ENCODE data around the gene CCR4. TPM values are rescaled to one million over a fixed set of nuclear protein-coding genes. Genes with fewer than 3 reads are reported as not detected.
A peak's percentile ranks its signal among the peaks of the same experiment; 100 is the strongest.
"Not testable (repeated sequence)": the region's sequence is repeated elsewhere in the genome, so short reads cannot be mapped to it uniquely, and the experiment has no call there.

CCR4 gene
- total and polyA plus RNA-seq, 2 of the 8 experiments (the other 6 are each of a cell fraction or from before 2014, with no cell fraction given), result 0.11 to 0.15 TPM

DNA sequence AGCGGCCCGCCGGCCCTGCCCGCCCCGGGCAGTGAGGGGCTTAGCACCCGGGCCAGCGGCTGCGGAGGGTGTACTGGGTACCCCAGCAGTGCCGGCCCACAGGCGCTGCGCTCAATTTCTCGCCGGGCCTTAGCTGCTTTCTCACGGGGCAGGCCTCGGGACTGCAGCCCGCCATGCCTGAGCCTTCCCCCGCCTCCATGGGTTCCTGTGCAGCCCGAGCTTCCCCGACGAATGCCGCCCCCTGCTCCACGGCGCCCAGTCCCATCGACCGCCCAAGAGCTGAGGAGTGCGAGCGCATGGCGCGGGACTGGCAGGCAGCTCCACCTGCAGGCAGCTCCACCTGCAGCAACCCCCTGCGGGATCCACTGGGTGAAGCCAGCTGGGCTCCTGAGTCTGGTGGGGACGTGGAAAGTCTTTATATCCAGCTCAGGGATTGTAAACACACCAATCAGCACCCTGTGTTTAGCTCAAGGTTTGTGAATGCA lies 48.5 kb upstream of the CCR4 start:
- not testable (repeated sequence) for H2AFZ ChIP-seq (ENCODE audit: low read length); H2BK15ac ChIP-seq (ENCODE audit: low read length); H3K9me3 ChIP-seq (ENCODE audit: insufficient read depth in 2 of 2, low read depth in 1 of 2, low read length in 1 of 2); FAIRE-seq; H3K56ac ChIP-seq (replicated peaks; ENCODE audit: insufficient read length, low read depth, low read length); H3K18ac ChIP-seq (ENCODE audit: extremely low read depth, low read length); H3K36me3 ChIP-seq (ENCODE audit: control insufficient read depth in 2 of 4, insufficient read depth in 4 of 4, low read length in 3 of 4); H2BK5ac ChIP-seq (ENCODE audit: low read depth, low read length); H3K9ac ChIP-seq (replicated peaks in 1 of 4; ENCODE audit: extremely low read depth in 1 of 4, low read depth in 3 of 4, low read length in 3 of 4); H3K79me2 ChIP-seq (ENCODE audit: control insufficient read depth in 1 of 2, insufficient read depth in 2 of 2, low read length in 2 of 2); H3K4me1 ChIP-seq (replicated peaks in 1 of 4; ENCODE audit: control insufficient read depth in 3 of 4, insufficient read depth in 4 of 4, low read length in 3 of 4); H3K27ac ChIP-seq (ENCODE audit: low read depth, low read length); H3K27me3 ChIP-seq (replicated peaks in 1 of 4; ENCODE audit: control insufficient read depth in 3 of 4, extremely low read depth in 1 of 4, insufficient read depth in 3 of 4, low read length in 3 of 4); H3K23me2 ChIP-seq (ENCODE audit: low read depth, low read length); H3K4ac ChIP-seq (replicated peaks; ENCODE audit: insufficient read length, low read depth, low read length); H3K79me1 ChIP-seq (ENCODE audit: low read depth, low read length); H2BK120ac ChIP-seq (replicated peaks; ENCODE audit: low read depth, low read length); H3K14ac ChIP-seq (ENCODE audit: insufficient read length); H4K8ac ChIP-seq (ENCODE audit: extremely low read depth, insufficient read depth, low read length); H4K5ac ChIP-seq (ENCODE audit: insufficient read length, low read depth, low read length); H2BK12ac ChIP-seq (ENCODE audit: low read depth, low read length); H2BK20ac ChIP-seq (ENCODE audit: low read length); H3K23ac ChIP-seq (ENCODE audit: insufficient read length); H2AK5ac ChIP-seq (ENCODE audit: low read depth, low read length); H4K91ac ChIP-seq (replicated peaks; ENCODE audit: insufficient read length, low read length)
- ChIA-PET POLR2A (ENCODE audit: partially characterized antibody) (interaction anchor here (0.7 to 2.4 kb wide), 16 partner anchors 14 to 123 kb away, joined by 3 to 9 read pairs (median 4); no protein-coding TSS in a partner anchor), CTCF (ENCODE audit: partially characterized antibody) (interaction anchor here (0.6 to 2.9 kb wide), 36 partner anchors 9 to 685 kb away, joined by 3 to 18 read pairs (median 4); no protein-coding TSS in a partner anchor)
- Histone ChIP-seq H3K4me3 (ENCODE audit: extremely low read depth in 1 of 4, insufficient read depth in 2 of 4, low read depth in 3 of 4, low read length in 4 of 4) (peak overlapping the region in 3 of 4 experiments; percentile 5 to 40 (median 31); a peak in 4 of 8 replicates), H4K20me1 (replicated peaks in 1 of 2; ENCODE audit: control insufficient read depth in 1 of 2, insufficient read depth in 2 of 2, low read length in 2 of 2) (peaks cover 9 to 18% of the 10 kb centered on the region in 2 experiments), H3K4me2 (ENCODE audit: insufficient read depth in 1 of 2, low read depth in 2 of 2, low read length in 2 of 2) (peak overlapping the region; percentile 40 to 58; a peak in 3 of 4 replicates)
- peak; percentile 43 to 90 for DNase-seq (ENCODE audit: low read depth in 1 of 2, low spot score in 2 of 2)
- WGBS, 2 experiments (ENCODE audit: extremely low coverage in 1 of 2, insufficient coverage in 1 of 2, insufficient read length in 1 of 2, insufficient replicate concordance in 2 of 2, low coverage in 1 of 2, low lambda C conversion rate in 2 of 2, missing lambda C conversion rate in 1 of 2), result 5% methylated on average over 26 of the region's 31 CpGs; no CpG with 5 or more reads in 1 of the 2 experiments
- TF ChIP-seq, protein P1, sequence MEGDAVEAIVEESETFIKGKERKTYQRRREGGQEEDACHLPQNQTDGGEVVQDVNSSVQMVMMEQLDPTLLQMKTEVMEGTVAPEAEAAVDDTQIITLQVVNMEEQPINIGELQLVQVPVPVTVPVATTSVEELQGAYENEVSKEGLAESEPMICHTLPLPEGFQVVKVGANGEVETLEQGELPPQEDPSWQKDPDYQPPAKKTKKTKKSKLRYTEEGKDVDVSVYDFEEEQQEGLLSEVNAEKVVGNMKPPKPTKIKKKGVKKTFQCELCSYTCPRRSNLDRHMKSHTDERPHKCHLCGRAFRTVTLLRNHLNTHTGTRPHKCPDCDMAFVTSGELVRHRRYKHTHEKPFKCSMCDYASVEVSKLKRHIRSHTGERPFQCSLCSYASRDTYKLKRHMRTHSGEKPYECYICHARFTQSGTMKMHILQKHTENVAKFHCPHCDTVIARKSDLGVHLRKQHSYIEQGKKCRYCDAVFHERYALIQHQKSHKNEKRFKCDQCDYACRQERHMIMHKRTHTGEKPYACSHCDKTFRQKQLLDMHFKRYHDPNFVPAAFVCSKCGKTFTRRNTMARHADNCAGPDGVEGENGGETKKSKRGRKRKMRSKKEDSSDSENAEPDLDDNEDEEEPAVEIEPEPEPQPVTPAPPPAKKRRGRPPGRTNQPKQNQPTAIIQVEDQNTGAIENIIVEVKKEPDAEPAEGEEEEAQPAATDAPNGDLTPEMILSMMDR (IDR thresholded peaks at IDR 0.05; ENCODE audit: control extremely low read depth in 1 of 3, insufficient read depth in 1 of 3, low read depth in 1 of 3, low read length in 3 of 3), result peak; percentile 49 to 60 (median 52)
- TF ChIP-seq TAF1 (IDR thresholded peaks at IDR 0.05; ENCODE audit: low read depth, low read length) (peak; percentile 33; the same call in 1 of the 2 replicates), POLR2AphosphoS5 (IDR thresholded peaks at IDR 0.05; ENCODE audit: low read depth, low read length) (peak; percentile 36; the same call in 1 of the 2 replicates), RAD21 (IDR thresholded peaks at IDR 0.05 in 1 of 2, conservative IDR thresholded peaks at IDR 0.05 in 1 of 2; ENCODE audit: low read depth in 2 of 2, low read length in 2 of 2) (peak; percentile 62 to 69), SP1 (IDR thresholded peaks at IDR 0.05; ENCODE audit: low read depth, low read length) (peak; percentile 25; the same call in 1 of the 2 replicates), SIN3A (conservative IDR thresholded peaks at IDR 0.05 in 1 of 2, IDR thresholded peaks at IDR 0.05 in 1 of 2; ENCODE audit: low read depth in 1 of 2, low read length in 2 of 2) (0 out of 4 replicates have a peak, but pooled peaks of 1 of the 2 experiments have one; percentile 1), YY1 (IDR thresholded peaks at IDR 0.05; ENCODE audit: low read depth, low read length) (0 out of 2 replicates have a peak, but pooled peaks have one; percentile 34), E2F6 (IDR thresholded peaks at IDR 0.05) (peak; percentile 73), TBP (IDR thresholded peaks at IDR 0.05; ENCODE audit: low read depth, low read length) (peak; percentile 70; the same call in 1 of the 2 replicates)

Measured in H1 (cell line).